HG02623 (cell line): ENCODE results near the gene MANBA.
"Not testable (repeated sequence)": the region's sequence is repeated elsewhere in the genome, so short reads cannot be mapped to it uniquely, and the experiment has no call there.

ENCODE experiments used
- ATAC-seq: cut with Tn5 transposase; IDR thresholded peaks from one replicate; pipeline ENCODE4 v1.9.1; 2021; ENCODE audit warnings: moderate library complexity; ENCODE audit not compliant: unreplicated experiment

Gene MANBA

GRCh38 chr4:102764901-102765300, 4.1 kb upstream of the MANBA start:
- no peak for ATAC-seq

GRCh38 chr4:102761906-102762305, 1.1 kb upstream of the MANBA start:
- ATAC-seq, result no peak

- peak; percentile 6 for ATAC-seq
Observed at GRCh38 chr4:102761296-102761701, 531 bp upstream of the MANBA start.

- peak; percentile 58 for ATAC-seq
Observed at GRCh38 chr4:102759831-102760644, 730 bp downstream of the MANBA start.

GRCh38 chr4:102758241-102759160, 2.3 kb downstream of the MANBA start:
- ATAC-seq, result no peak

GRCh38 chr4:102757681-102758080, 3.1 kb downstream of the MANBA start:
- no peak for ATAC-seq

GRCh38 chr4:102754044-102754443, 6.7 kb downstream of the MANBA start:
- no peak for ATAC-seq

GRCh38 chr4:102751941-102752340, 8.8 kb downstream of the MANBA start:
- ATAC-seq, result no peak

- peak; percentile 100 for ATAC-seq
Observed at GRCh38 chr4:102743352-102743751, 17.4 kb downstream of the MANBA start.

GRCh38 chr4:102738802-102739201, 22.0 kb downstream of the MANBA start:
- not testable (repeated sequence) for ATAC-seq

- no peak for ATAC-seq
Observed at GRCh38 chr4:102736636-102737549, 23.9 kb downstream of the MANBA start.

GRCh38 chr4:102735582-102735981, 25.2 kb downstream of the MANBA start:
- ATAC-seq, result no peak

- ATAC-seq, result peak; percentile 99
Observed at GRCh38 chr4:102734591-102735385, 26.0 kb downstream of the MANBA start.

GRCh38 chr4:102734116-102734515, 26.7 kb downstream of the MANBA start:
- no peak for ATAC-seq

GRCh38 chr4:102733084-102733483, 27.7 kb downstream of the MANBA start:
- no peak for ATAC-seq

GRCh38 chr4:102732678-102733077, 28.1 kb downstream of the MANBA start:
- ATAC-seq, result no peak

- ATAC-seq, result no peak
Observed at GRCh38 chr4:102730968-102731533, 29.7 kb downstream of the MANBA start.

GRCh38 chr4:102729486-102729885, 31.3 kb downstream of the MANBA start:
- not testable (repeated sequence) for ATAC-seq

- not testable (repeated sequence) for ATAC-seq
Observed at GRCh38 chr4:102726919-102727318, 33.8 kb downstream of the MANBA start.

GRCh38 chr4:102726068-102726467, 34.7 kb downstream of the MANBA start:
- no peak for ATAC-seq
